Non-pigmented ciliary epithelial cell (primary cell): ENCODE data around the gene BICC1.

Experiments used
- DNase-seq: peaks from one replicate; pipeline ENCODE4 v3.0.0-alpha.2; 2010; ENCODE audit warnings: low read depth

Gene BICC1

GRCh38 chr10:58512491-58513187 lies at the start of gene BICC1:
BICC1 (plus strand) TSS chr10:58512872; CDS start chr10:58513144, 272 bp downstream.
- no peak for DNase-seq

DNA sequence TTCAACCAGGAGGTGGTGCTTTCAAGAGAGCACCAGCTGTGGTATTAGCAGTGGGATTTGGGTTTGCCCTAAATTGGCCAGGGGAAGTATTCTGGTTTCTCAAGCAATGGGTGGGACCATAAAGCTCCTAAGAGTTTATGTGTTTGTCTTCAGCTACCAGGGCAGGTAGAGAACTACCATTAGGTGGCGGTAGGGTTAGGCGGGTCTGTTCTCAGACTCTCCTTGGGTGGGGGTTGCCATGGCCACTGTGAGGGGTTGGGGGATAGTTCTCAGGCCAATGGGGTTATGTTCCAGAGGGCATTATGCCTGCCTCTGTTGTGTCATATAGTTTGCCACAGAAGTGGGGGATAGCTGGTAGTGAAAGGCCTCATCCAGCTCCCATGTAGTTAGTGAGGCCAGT lies 47.7 kb upstream of the BICC1 start:
- DNase-seq, result no peak

DNA sequence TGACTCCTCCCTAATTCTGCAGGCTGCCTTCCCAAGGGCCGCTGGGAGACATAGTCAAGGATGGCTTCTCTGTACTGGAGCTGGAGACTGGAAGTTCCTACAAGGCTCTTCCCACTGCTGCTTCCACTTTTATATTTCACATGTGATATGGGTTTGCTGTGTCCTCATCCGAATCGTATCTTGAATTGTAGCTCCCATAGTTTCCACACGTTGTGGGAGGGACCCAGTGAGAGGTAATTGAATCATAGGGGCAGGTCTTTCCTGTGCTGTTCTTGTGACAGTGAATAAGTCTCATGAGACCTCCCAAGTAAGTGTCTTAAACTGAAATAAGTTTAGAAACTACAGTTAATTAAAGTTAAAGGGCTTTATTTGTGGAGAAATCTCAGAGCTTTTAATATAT lies 47.0 kb upstream of the BICC1 start:
- DNase-seq, result no peak

- DNase-seq, result no peak
These were observed 44.6 kb upstream of the BICC1 start for GRCh38 chr10:58467931-58468635.

- no peak for DNase-seq
These were observed 38.7 kb upstream of the BICC1 start for GRCh38 chr10:58473976-58474375.

DNA sequence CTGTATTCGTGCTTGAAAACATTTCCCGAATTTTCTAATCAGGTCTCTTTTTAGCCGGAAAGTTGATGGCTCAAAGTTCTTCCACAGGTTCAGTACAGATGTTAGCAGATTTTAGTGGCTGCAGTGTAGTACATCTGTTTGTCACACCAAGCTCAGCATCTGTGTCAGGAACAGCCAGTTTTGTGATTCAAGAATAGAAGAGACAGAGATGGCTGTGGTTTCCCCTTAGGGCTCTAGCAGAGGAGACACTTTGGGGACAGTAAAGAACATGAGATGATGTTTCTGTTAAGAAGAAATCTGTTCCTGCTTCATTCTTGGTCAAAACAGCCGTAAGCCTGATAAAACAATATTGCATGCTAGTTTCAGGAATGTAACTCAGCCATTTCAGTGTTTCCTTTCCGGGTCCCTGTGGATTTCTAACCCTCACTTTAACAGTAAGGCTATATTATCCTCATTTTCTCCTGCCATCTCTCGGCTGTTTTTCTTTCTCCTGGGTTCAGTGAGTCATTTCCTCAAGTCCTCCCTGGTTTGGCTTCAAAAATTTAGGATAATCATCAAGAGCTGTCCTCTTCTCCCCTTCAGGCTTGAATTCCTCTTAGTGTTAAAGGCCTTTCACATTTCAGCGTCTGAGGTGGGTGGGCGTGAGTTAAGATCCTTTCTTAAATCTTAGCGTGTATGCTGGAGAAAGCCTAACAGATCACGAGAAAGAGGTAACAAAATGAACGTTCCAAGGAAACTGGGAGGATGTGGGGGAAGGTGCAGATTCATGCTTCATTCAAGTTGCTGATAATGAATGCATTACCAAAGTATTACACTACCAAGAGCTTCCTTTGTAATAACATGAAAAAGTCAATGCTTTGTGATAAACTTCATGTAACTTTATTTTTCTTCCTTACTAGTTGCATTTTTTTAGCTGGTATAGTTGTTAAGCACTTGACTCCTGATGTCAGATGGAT lies 37.1 kb upstream of the BICC1 start:
- peak; percentile 24 for DNase-seq

DNA sequence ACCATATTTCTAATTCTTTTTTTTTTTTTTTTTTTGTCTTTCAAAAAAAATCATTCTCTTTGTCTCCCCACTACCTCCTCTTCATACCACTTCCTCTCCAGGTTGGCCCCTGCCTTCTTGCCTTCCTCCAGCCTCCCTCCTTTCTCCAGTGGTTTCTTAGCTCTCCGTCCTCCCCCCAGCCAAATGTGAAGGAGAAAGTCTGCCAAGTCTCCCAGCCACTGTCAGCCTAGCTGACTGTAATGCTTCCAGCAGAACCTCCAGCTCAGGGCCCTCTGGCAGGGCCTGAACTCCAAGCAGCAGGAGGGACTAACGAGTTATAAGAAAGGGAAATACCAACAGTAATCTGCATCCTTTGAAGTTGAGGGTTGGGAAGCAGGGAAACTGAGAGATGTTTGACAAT lies 35.5 kb upstream of the BICC1 start:
- no peak for DNase-seq

DNA sequence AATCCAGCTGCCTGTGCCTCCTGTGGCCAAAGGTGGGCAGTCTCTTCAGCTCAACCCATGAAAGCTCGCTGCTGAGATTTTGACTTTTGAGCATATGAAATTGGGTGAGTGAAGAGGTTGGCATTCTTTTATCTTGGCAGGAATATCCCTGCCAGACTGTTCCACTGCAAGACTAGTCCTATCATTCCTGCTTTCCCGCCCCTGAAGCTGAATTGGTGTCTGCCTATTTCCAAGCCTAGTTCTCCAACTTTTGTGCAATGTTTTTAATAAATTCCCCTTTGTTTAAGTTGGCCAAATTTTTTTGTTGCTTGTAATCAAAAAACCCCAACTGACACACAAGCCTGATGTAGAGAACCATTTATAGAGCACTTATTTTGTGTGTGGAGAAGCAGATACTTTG lies 34.8 kb upstream of the BICC1 start:
- DNase-seq, result no peak

DNA sequence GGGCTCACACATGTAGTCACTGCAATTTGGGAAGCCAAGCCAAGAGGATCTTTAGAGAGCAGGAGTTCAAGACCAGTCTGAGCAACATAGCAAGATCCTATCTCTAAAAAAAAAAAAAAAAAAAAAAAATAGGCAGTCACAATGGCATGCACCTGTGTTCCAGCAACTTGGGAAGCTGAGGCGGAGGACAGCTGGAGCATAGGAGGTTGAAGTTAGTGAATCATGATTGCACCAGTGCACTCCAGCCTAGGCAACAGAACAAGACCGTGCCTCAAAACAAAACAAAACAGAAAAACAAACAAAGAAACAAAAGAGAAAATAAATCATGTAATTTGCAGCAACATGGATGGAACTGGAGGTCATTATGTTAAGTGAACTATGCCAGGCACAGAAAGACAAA lies 33.6 kb upstream of the BICC1 start:
- no peak for DNase-seq

DNA sequence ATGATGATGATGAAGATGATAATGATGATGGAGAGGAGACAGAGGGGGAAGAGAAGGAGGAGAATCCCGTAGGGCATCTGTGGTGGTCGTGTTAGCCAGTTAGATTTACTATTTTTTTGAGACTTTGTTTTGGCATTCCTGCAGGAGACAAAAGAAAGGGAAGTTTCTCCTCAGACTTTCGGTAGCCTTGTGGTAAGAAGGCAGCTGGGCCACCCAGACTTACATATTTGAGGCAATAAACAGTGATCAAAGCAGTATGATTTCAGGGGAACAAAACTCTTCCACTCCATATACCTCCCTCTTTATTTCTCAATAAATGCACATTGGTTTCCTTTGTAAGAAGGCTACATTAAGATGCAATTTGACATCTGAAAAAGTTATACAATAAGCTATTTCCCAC lies 32.4 kb upstream of the BICC1 start:
- no peak for DNase-seq

- DNase-seq, result no peak
These were observed 31.0 kb upstream of the BICC1 start for GRCh38 chr10:58481569-58482109.

GRCh38 chr10:58486821-58487220 lies 25.9 kb upstream of the BICC1 start:
- no peak for DNase-seq

DNA sequence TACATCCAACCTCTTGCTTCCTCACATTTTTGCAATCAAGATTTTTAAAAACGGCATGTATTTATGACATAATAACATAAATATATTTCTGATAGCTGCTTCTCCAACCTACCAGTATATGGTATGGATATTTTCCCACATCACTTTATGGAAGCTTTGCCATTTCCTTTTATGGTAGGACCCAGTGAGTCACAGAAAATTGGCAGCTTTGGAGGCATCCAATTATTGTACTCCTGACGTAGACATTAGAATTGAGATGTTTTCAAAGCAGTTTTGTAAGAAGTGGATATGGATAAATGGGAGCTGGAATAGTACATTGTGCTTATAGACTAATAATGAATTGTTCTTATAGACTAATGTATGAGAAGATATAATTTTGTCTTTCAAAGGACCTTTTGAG lies 23.8 kb upstream of the BICC1 start:
- DNase-seq, result no peak

GRCh38 chr10:58502956-58503355 lies 9.7 kb upstream of the BICC1 start:
- DNase-seq, result no peak

DNA sequence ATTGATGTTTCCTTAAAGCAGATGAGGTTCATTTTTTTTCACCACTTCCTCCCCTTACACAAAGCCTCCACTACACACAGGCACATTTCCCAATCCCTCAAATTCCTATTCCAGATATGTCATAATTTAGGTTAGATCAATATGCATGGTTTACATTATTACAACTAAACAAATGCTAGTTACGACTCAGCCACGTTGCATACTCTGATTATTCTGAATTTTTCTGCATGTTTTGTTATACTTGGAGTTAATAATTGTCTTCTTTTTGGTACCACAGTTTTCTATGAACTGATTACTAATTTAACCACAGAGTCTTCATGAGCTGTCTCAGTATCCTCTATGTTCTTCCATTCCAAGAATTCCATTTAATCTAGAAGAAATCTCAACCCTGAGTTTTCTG lies 4.4 kb upstream of the BICC1 start:
- no peak for DNase-seq

DNA sequence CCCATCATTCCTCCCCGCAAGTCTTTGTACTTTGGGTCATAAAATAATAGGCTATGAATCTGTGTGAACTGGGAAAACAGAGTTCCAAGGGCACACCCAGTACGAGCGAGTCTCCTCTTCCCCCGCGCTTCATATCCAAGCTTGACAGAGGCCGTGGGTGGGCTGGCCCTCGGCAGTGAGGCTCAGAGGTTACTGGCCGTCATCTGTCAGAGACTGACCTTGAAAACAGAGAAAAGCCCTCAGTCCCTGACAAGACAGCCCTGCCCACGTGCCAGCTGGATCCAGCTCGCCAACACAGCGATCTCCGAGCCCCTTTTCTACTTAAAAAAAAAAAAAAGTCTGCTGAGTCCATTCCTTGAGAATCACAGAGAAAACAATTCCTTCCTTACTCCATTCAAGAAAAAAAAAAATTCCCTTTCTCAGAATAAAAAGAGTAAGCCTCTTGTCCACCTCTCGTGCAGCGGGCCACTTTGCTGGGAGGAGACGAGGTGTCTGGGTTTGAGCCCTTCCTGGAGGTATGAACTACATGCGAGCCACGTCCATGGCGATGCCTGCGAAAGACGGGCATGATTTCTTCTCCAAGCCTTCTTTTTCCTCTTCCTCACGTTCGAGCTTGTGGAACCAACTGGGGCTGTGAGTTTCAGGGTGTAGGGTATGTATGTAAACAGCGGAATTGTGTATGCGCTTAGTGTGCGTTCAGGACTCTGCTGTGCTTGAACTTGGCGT lies 744 bp upstream of the BICC1 start:
- DNase-seq, result no peak

DNA sequence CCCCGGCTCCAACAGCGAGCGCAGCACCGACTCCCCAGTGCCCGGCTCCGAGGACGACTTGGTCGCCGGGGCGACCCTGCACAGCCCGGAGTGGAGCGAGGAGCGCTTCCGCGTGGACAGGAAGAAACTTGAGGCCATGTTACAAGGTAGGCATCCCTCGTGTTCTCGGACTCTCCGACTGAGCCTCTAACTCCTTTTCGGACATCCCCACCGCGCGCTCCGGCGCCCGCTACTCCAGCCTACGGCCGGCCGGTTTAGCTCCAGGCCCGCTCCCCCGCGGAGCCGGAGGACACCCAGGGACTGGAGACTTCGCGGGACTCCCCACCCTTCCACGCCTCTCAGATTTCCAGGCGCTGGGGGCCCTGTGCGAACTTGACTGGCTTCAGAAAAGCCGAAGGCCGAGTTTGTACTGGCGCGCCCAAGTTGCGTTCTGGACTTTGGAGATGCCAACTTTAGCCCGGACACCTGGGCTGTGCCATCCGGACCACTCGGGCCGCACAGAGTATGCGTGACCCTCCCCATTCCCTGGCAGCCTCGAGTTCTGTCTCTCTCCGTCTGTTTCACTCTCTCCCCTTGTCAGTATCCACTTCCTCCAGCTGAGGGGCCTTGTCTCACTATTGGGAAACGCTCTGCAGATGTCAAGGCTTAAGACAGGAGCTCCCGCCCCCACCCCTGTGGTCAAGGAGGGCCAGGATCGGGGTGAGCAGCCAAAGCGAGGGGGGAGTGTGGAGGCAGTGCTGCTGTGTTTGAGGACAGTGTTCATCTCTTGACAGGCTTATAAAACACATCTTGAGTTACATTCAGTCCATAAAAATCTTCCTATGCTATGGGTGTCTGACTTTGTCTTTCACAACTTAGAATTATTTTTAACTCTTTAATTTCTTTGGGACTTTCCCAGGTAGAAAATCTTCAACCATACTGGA lies 777 bp downstream of the BICC1 start:
- no peak for DNase-seq

- DNase-seq, result no peak
These were observed 1.6 kb downstream of the BICC1 start for GRCh38 chr10:58514111-58514770.

GRCh38 chr10:58515291-58515941 lies 2.7 kb downstream of the BICC1 start:
- DNase-seq, result no peak

GRCh38 chr10:58516119-58516518 lies 3.4 kb downstream of the BICC1 start:
- no peak for DNase-seq
